HK-2 (cell line): ENCODE data around the gene TTLL11.

Experiments
- DNase-seq: peaks from one replicate; pipeline ENCODE4 v3.0.0-alpha.2; 2018; ENCODE audit not compliant: unreplicated experiment

The TTLL11 gene

DNA sequence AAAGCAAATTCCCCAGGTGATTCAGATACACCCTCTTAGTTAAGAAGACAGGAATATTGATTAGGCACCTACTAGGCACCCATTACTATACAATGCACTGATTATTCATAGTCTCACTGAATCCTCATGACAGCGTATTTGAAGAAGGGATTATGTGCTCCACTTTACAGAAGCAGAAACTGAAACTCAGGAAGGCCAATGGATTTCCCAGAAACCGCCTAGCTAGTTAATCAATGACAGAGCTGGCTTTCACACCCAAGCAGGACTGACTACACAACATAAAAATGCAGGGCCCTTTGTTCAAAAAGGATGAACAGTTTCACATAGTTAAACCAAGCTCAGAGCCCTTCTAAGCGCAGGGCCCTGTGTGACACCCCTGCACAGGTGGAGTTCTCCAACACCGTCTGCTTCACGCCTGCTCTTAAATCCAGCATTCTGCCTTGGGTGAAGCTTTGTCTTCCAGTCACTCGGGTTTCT lies 117.3 kb downstream of the TTLL11 start:
- DNase-seq = peak; percentile 64

DNA sequence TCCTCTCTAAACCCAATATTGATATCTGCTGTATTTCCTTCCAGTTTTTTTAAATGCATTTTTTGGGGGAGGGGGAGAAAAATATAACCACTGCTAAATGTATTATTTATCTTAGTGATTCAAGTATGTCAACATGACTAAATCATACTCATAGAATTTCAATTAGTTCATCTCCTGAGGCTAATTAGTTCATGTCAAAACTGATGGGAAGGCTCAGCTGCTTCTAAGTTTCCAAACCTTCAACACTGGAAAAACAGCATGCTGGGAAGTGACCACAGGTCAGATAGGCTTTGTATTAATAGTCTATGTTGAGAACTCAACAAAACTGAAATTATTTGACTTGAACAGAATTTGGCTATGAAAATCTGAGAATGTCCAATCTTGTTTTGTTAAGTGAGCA lies 118.7 kb downstream of the TTLL11 start:
- DNase-seq = no peak

DNA sequence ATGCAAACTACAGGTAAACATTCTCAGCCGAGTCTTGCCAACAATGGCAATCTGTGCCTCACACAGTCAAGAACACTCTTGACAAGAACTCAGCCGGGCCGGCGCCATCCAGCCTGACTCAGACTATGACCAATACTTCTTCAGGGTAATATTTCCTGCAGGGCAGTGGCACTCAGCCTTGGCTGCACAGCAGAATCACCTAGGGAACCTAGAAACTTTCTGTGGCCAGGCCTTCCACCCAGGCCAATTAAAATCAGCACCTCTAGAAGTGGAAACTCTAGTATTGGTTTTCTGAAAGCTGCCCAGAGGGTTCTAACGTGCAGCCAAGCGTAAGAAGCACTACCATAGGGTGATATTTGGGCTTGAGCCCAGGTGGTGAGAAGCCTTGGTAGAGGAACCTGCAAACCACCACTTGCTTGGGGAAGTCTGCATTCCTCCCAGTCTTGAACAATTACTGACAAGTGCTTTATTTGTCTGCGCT lies 120.6 kb downstream of the TTLL11 start:
- DNase-seq = peak; percentile 92

DNA sequence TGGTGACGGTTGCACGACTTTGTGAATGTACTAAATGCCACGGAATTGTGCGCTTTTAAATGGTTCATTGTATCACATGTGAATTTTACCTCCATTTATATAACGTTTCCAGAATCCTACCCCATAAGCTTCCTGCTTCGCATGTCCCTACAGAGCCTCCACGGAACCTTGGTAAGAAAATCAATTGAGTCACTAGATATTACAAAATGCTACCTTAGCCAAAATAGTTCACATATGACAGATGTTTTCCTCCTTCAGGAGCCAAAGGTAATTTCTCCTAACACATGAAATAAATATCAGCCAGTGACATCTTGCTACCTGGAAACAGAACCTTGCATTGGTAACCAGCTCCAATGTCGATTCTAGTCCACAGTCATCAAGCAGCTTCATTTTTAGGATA lies 125.1 kb downstream of the TTLL11 start:
- DNase-seq = no peak

DNA sequence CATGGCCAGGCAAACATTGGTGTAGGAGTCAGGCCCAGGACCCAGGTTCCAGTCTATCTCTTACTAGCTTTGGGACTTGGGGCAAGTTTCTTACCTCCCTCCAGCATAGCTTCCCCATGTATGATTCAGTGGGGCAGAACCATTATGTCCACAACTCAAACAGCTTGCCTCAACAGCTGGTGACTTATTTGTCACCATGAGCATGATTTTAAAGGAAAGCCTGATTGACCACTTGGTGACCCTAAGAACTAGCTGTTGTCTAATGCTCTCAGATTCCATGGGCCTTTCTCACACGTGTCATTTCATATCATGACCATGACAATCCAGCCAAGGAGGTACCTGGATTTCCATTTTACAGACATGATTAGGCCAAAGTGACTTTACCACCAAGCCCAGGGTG lies 126.4 kb downstream of the TTLL11 start:
- DNase-seq = no peak

DNA sequence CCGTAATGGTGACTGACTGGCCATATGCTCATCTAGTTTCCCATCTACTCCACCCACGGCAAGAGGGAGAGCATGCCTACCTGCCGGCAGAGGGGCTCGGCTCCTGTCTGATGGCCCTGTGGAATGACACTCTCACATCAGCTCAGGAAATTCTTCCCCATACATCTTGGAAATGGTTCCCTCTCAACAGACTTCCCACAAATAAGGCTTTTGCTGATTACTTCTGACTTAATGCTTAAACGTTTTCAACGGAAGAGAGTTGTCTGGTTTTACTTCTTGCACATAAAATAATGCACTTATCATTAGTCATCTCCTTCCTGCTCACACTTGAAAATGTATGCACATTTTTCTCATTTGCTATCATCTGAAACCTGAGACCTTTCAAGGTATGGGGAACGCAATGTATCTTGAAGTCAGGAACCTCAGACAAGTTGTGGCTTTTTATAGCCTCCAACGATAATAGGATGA lies 129.5 kb downstream of the TTLL11 start:
- no peak for DNase-seq

DNA sequence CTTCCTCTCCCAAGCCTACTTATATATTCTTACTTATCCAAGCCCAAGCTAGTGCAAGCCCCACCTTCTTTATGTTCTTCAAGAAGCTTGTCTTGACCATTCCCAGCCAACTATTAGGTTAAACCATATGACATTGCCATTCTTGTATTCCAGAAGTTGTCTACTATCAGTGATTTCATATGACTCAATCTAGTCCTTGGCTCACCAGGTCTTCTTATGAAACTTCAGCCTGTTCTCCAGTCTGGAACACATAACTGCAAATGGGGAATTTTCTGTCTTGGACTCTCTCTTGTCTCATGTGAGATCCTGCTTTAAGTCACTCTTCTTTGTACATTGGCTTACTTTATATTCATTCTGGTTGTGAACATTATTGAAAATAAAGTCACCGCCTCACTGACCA lies 130.7 kb downstream of the TTLL11 start:
- no peak for DNase-seq

DNA sequence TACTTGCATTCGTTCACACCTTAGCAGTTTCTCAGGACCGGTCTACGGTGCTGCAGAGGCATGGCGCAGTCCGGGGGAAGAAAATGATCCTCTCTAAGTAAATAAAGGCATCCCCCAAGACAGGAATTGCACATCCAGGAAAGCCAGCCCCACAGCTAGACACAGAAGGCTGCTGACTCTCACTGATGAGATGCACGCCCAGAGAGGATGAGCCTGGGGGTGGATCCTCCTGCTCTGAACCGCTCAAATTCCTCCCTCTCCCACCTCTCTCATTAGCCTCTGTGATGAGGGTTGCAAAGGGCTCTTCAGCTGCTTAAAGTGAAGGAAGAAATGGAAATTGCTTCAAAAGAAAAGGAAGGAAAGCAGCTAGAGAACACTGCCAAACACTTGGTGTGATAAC lies 132.4 kb downstream of the TTLL11 start:
- no peak for DNase-seq

DNA sequence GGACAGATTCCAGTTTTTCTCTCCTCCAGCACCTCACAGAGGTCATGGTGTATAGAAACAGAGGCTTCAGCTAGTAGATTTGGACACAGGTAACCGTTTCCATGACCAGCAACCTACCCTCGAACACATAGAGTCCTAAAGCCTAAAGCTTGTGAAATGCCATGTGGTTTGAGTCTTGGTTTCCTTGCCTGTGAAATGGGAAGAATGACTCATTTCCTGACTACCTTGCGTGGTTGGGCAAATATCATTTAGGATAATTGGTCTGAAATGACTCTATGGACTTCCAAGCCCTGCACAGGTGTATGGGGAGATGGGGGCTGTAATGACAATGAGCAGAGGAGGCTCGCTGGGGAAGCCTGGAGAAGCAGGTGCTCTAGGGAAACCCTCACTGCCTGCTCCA lies 134.6 kb downstream of the TTLL11 start:
- no peak for DNase-seq

DNA sequence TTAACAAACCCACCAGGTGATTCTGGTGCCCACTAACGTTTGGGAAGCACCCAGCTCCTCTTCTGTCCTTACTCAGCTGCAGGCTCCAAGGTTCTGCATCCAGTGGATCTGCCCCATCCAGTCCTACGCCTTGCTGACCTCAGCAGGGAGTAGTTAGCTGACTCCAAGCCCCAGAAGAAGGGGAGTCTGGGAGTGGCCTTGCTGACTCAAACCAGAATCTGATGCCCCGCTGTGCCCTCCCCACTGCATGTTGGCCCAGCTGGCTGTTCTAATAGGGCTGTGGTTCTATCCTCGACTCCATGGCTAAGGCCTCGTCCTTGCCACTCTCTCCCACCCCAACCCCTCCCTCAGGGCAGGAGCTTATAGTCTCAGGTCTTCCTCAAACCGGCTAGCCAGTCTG lies 136.3 kb downstream of the TTLL11 start:
- DNase-seq = no peak

DNA sequence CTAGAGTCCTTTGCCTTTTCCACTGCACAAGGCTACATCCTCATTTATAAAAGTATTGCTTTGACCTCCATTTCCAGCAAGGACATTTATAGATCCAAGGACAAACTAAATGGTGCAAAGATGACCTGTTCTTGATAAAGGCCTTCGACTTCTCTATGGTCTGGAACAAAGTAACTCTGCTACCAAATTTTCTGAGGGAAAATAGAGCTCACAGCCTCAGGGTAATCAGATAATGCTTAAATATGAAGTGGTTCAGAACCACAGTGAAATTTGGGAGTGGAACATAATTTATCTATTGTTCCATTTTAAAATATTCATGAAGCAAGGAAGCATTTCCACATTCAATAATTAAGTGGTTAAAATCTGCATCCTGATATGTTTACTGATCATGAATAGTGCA lies 137.5 kb downstream of the TTLL11 start:
- DNase-seq = no peak

DNA sequence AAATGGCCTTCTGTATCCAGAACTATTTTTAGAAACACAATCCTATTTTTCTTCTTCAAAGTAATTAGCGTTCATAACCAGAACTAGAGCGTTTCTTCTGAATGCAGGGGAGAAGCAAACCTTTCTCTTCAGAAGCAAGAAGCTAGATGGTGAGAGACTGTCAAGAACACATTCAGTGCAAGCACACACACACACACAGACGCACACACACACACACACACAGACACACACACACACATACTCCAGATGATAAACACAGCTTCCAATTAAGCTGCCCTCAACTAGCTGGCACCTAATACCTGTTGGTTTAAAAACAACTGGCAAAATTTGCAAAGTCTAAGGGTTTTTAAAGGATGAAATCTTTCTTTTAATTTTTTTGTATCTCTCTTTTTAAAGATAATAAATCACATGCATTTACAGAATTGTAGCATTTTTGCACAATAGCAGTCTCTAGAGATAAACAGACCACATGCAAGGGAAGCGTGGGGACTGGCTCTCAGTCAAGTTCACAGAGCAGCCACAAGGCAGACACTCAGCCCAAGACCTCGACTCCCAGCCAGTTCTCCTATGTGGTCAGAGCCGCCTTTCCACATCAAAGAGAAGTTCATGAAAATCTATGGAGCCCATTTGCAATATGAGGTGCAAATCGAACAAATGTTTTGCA lies 138.5 kb downstream of the TTLL11 start:
- DNase-seq = no peak

DNA sequence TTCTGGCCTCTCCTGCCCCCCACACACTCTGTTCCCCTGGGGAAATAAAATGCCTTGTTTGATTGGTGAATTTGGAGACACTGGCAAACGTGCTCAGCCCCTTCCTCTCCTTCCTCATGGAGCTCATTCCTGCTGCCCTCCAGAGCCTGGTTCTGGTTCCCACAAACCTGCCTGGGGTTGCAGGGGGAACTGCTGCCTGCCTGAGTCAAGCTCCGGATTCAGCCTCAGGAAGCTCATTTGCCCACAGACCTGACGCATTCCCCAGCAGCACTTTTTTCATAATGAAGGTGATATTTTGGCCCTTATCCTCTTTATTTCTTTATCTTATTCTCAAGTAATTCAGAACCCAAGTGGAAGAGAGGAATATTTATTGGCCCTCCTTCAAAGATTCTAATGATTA lies 140.5 kb downstream of the TTLL11 start:
- DNase-seq = no peak

DNA sequence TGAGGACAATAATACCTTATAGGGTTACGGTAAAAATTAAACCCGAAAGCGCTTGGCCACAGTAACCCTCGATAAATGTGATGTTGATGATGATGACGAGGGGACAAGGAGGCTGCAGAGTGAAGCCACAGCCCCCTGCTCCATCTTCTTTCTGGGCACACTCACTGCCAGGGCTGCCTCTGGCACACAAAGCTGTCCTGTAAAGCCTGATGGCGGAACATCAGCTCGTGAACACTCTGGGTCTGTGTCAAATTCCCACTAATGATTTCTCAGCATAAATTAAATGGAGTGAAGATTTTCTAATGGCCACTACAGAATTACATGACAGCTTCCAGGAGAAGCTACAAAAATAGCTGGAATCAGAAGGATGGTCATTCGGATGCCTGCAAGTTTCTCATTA lies 142.2 kb downstream of the TTLL11 start:
- no peak for DNase-seq

DNA sequence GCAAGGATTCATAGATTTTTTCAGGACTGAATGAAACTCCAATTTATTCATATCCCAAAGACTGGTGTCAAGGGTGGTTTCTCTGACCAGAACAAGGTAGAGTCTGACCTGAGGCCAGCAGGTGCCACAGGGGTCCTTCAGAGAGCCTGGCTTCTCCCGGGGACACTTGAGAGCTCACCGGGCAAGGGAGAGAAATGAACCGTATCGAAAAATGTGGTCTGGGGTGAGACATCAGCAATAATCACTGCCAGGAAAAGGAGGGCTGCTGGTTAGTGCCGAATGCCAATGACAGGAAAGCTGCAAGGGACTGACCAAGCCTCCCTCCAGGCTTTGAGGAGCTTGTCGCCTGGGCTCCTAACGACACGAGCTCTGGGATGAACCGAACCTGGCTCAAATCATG lies 142.7 kb downstream of the TTLL11 start:
- peak; percentile 51 for DNase-seq

DNA sequence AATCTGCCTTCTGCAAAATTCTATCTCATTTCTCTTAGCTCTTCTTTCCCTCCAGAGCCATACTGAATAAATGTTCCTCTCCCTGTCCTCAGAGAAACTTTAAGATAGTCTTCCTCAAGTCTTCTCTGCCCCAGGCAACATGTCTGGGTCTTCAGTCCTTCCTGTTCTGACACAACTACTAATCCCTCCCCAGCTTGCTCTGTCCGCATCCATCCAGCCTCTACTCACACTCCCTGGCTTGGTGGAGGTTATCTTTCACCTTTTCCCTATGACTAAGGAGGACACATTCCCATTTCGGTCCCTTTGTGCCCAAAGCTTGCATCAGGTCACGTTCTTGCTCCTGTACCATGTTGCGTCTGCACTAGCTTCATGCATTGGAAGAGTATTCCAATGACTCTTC lies 143.3 kb downstream of the TTLL11 start:
- DNase-seq = no peak

DNA sequence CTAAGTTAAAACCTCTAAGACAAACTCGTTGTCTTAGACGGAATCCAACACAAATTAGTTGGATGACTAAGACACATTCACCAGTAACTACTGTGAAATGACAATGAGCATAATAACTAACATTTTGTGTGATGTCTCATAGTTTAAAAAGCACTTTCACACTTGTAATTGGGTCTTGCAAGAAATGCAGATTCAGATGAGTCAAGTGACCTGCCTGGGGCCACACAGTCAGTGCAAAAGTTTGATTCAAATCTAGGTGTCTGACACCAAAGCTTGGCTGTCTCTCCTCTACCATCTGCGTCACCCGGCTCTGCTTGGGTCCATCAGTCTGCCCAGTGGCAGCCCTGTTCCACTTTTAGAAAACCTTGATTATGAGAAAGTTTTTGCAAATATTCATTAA lies 143.7 kb downstream of the TTLL11 start:
- no peak for DNase-seq

DNA sequence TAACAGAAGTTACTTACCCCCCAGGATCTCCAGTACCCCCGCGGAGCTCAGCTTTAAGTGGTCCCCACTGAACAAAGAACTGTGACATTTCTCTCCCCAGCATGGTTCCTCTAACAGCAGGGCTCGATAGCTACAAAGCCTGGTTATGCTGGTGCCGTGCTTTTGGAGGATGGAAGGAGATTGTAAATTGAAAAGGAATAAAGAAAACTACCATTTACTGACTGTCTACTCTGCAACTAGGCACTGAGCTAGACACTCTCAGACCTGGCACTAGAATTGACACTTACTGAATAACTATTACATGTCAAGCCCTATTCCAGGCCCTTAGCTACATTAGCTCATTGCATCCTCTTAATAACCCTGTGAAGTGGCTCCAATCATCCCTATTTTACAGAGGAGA lies 145.3 kb downstream of the TTLL11 start:
- no peak for DNase-seq

DNA sequence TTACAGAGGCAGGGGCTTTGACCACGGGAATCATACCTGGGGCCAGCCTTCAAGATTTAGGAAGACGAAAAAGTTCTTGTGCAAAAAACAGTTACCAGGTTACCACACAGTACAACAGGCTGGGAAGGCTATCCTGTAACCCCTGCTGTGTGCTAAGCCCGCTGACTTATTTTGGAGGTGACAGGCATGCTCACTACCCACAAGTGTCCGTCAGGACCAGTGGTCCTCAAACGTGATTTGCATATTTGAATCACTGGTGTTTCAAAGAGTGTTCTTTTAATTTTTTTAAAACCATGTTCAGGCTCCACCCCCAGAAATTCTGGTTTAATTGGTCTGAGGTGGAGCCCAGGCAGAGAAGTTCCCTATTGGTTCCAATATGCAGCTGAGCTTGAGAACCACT lies 146.6 kb downstream of the TTLL11 start:
- no peak for DNase-seq

DNA sequence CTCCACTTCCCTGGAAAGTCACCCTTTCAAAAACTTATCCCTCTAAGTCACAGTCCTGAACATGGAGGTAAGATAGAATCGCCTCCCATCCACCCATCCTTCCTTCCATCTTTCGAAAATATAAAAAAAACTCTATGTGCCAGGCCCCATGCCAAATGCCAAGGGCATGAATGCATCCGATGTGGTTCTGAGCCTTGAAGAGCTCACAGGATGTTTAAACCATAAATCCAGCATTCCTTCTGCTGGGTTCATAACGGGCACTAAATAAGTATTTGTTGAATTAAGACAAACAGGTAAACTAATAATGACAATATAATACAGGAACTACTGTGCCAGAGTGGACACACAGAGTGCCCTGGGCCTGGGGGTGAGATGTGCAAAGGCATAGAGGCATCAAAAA lies 147.3 kb downstream of the TTLL11 start:
- no peak for DNase-seq

DNA sequence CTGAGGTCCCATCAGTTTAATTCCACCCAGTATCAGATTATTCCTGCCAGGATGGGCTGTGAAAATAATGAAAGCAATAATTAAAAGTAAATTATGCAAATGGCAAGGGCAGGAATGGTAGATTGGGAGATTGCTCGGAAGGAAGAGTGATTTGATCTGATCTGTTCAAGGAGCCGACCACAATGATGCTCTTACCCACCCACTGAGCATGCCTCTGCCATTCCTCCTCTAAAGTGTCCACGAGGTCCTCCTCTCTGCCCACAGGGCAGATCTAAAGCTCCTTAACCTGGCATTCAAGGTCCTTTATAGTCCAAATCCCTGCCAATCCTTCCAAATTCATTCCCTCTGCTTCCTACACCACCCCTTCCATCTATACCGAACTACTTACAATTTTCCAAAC lies 147.8 kb downstream of the TTLL11 start:
- no peak for DNase-seq

DNA sequence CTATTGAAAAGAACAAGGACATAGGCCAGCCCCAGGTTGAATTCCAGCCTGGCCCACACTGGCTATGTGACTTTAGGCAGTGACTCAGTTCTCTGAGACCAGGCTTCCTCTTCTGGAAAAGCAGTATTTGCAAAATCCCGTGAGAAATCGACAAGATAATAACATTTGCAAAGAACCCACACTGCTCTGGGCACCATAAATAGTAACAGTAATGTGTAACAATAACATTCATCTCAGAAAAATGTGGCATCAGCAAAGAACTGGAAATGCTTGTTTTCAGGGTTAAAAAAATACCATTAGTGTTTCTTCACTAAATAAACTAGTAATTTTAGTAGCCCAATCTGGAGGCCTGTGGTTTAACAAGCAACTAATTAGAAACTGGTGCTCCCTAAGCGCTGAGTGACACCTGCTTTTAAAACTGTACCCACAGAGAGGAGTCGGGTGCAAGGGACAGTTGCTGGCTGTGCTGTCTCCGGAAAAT lies 148.4 kb downstream of the TTLL11 start:
- DNase-seq = no peak

DNA sequence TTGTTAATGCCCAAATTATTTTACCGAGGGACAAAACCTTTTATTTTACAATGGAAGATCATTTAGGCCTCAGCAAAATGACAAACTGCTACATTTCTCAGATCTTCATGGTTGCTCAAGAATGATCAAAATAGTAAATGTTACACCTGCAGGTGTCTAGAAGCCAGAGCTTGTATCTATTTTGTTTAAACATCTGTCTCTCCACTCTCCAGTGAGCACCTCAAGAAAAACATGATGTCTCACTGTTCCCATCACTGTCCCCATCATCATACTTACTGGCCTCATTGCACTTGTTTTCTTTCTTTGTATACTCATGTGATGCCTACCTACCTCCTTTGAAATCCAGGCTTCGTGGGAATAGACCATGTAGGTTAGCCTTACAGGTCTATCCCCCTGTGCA lies 149.6 kb downstream of the TTLL11 start:
- DNase-seq = no peak

DNA sequence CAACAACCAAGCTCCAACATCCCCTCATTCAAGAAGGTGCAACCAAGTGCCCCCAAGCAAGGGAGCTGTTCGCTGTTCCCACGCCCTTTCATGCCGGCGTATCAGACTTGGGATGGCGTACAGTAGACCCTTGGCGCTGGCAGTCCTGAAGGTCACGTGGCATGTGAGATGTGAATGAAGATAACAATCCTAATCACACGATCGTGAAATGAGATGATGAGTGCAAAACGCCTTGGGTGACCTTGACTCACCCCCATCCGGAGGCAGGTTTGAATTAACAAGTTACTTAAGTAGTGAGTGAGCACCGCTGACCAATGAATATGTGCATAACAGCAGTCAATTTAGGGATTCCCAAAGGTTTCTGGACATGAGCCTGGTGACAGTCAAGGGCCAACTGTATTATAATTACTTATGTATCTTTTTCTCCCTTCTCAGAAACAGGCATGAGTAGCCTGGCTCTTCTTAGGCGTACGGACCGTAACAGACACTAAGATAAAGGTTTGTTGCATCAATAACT lies 150.2 kb downstream of the TTLL11 start:
- no peak for DNase-seq
